GM19023 (cell line): ENCODE results near the gene PPM1H.

Experiments
- ATAC-seq: cut with Tn5 transposase; IDR thresholded peaks from one replicate; pipeline ENCODE4 v1.9.1; 2021; ENCODE audit warnings: mild to moderate bottlenecking, moderate library complexity; ENCODE audit not compliant: unreplicated experiment

The PPM1H gene

GRCh38 chr12:62802321-62802720 is 132.6 kb downstream of the PPM1H start:
- no peak for ATAC-seq

GRCh38 chr12:62801796-62802195 is 133.2 kb downstream of the PPM1H start:
- ATAC-seq: no peak

GRCh38 chr12:62800707-62801400 is 134.1 kb downstream of the PPM1H start:
- no peak for ATAC-seq

GRCh38 chr12:62799766-62800406 is 135.1 kb downstream of the PPM1H start:
- ATAC-seq: peak; percentile 62

DNA sequence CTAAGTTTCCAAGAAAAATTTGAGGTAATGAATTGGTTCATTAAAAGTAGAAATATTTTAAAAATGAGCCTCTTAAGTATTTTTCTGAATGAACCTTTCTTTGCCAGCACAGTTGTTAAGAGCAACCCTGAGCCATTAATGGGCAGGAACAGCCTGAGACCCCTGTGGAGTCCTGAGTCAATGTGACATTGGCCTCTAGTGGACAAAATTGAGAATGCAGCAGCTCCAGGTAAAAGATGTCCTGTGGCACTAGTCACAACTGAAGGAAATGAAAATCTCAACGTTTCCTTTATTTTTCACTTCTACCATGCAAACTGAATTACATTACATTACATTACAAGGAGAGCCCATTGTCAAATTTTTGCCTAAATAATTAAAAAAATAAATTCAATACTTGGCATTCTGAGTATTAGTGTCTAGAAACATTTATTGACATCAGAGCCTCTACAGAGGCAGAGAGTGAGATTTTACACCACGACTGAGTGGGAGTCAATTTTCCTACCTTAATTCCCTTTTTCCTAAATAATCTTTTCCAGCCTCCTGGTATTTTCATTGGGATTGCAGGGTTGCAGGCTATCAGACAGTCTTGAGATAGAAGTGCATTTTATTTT is 135.7 kb downstream of the PPM1H start:
- peak; percentile 73 for ATAC-seq

DNA sequence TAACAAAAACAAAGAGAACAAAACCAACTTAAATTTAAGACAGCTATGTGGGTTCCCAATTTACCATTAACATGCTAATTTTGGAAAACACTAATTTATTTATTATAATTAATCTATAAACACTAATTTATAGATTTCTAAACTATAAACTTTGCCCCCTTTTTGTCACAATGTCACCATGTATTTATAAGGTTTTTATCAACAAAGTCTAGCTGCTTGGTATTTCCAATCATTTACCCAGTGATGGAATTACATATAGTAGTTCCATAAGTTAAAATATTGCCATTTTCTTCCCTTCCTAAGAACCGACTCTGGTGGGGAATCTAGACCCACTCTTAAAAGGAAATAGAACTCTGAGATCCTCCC is 140.7 kb downstream of the PPM1H start:
- ATAC-seq: no peak

DNA sequence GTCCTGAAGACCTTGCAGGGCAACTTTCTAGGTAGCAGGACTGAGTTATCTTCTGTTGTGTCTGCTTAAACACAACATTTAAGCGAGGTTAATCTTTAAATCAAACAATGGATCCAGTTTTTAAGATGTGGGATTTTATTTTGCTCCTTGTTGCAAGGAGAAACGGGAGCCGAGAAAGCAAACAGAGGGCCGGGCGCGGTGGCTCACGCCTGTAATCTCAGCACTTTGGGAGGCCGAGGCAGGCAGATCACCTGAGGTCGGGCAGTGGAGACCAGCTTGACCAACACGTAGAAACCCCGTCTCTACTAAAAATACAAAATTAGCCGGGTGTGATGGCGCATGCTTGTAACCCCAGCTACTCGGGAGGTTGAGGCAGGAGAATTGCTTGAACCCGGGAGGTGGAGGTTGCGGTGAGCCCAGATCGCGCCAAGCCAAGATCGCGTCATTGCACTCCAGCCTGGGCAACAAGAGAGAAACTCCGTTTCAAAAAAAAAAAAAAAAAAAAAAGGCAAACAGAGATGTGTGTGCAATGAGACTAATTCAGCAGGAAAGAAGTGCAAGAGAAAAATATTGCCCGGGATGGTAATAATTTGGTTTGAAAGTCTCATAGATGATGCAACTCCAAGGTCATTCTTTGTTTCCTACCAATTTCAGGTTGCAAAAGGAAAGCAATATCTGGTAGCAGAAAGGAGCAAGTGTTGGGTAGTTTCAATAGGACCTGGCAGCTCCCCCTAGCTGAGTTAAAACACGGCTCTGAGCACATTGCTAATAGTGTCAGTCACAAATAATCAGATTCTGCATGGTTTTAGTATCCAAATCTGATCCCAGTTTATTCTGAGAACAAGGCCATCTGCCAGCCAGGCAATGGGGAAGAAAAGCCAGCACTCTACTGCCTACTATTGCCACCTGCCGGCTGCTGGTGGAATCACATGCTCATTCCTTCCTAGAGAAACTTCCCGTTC is 141.4 kb downstream of the PPM1H start:
- ATAC-seq: peak; percentile 66

DNA sequence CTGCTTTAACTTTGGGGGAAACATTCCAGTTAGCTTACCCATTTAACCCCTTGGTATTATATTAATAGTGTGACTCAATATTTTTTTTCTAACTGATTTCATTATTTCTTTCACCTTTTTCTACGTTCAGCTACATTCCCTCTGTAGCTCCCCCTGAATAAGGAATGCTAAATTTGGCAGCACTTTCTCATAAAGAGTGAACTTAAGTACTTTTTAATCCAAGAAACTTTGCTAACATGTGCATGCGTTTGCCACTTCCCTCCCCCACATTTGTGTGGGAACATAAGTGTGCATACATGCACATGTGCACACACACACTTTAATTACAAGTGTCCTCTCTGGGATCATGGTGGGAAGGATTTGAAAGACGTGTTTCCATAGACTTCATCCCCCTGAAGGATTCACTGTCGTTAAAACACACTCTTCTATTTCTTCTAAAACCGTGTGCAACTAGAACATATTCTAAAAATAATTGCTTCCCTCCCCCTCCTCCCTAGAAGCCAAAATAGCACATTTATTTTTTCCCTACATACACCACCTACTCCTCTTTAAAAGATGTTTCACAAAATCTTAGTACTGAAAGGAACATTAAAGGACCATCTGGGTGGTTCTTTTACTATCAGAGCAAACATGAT is 142.6 kb downstream of the PPM1H start:
- ATAC-seq: no peak

DNA sequence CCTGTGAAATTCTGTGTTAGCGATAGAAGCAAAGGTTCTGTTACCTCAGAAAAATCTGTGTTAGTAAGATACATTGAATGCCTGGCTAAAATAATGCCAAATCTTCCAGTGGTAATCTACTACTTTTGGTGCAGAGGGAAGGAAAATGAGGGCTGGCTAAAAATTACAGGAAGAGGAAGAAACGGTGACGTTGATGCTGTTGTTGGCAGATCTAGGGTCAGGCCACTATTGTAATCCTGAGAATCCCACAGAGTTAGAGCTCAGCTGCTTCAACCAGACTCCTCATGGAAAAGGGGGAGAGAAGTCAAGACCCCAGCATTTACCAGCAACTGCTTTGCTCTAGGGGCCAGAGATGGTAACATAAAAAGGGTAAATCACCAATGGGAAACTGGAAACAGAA is 145.1 kb downstream of the PPM1H start:
- no peak for ATAC-seq

DNA sequence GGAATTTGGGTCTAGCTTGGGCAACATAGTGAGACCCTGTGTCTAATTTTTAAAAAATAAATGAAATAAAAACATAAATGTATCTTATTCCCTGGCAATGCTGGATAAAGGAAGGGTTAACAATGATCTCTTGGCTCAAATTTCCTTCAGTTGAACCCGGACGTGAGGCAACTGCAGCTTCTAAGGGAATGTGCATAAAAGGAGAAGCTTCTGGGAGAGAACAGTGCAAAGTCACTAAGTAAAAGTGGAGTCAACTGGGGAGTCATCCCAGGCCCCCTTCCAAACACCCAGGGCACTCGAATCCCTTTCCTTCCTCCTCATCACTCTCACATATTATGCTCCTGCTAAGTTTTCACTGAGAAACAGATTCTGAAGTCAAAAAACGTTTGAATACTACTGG is 147.3 kb downstream of the PPM1H start:
- ATAC-seq: no peak

DNA sequence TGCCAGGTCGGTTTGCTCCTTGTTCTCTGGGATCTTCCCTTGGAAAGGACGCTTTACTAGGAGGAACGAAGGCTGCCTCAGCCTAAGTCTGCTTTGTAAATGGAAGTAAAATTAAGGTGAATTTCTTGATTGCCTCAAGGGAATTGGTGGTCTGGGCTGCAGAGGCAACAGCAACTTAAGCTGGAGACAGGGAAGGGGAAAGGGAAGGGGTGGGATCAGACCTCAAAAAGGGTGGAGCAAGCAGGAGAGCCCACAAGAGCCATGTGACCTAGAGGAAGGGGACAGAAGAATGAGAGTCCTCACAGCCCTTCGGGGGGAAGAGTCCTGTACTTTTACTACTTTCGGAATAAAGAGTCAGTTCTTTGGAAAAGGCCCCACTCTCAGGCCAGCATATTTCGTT is 147.9 kb downstream of the PPM1H start:
- ATAC-seq: no peak

DNA sequence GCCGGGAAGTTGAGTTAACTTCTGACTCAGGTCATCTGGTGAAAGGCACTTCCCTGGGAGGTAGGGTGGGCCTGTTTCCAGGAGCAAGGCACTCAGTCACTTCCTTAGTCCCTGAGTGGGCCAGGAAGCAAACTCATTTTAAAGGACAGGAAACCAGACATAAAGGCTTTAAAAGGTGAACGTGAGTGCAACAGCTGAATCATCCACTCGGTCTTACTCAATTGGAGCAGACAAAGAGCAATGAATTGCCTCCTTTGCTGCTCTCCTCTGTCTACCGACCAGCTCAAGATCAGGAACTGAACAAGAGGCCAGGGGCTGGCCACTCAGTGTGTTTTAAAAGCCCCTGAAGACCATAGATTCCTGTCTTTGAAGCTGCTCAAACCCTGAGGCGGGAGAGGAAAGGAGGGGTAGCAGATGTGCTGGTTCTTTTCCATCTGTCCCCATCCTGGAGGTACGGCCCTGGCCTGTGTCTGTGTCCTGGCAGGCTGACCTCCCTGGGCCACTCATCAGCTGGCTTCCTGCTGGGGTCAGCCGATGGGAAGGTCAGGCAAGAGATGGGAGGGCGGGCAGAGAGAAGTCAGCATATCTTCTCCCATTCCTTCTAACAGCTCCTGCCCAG is 148.9 kb downstream of the PPM1H start:
- ATAC-seq: no peak

GRCh38 chr12:62784576-62784975 is 150.4 kb downstream of the PPM1H start:
- no peak for ATAC-seq

GRCh38 chr12:62783881-62784280 is 151.1 kb downstream of the PPM1H start:
- ATAC-seq: no peak

DNA sequence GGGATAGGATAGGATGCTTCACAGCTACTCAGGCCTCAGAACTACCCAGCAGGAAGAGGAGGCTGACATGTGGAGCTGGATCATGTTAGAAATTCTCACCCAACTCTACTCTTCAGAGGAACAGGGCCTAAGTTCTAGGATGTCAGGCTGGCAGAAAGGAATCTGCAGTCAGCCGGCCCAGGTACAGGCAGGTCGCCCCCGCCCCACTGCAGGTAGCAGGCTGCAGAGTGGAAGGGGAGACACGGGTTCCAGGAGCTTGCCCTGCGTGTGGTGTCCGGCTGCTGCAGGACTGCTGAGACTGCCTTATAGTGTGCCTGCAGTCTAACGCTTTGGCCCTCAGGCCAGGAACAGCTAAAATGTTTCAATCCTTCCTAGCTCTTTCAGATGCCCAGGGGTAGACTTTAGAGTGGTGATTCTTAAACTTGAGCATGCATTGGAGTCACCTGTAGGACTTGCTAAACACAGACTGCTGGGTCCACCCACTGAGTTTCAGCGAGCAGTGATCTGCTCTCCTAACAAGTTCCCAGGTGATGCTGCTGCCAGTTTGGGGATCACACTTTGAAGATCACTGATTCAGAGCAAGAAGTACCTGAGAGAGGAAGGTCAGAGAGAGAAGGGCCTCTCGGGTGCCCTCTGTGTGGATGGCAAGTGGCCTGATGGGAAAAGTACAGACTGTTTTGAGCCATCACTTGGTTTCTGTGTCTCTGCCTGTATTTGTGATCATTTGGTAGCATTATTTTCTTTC is 153.6 kb downstream of the PPM1H start:
- ATAC-seq: no peak

GRCh38 chr12:62779488-62779887 is 155.5 kb downstream of the PPM1H start:
- ATAC-seq: no peak

DNA sequence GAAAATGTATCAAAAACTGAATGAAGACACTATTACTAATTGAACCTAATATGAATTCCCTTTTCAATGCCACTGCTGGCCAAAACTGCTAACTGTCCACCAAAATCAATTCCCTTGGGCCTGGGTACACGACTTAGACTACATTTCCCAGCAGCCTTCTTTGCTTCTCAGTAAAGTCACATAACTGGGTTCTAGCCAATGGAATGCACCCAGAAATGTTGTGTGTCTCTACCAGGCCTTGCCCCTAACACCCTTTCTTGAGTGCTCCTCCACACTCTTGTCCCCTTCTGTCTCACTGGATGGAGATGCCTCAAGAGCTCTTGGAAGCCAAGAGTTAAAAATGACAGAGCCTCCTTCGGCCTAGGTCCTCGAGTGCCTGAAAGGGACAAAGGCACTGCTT is 156.8 kb downstream of the PPM1H start:
- ATAC-seq: no peak

DNA sequence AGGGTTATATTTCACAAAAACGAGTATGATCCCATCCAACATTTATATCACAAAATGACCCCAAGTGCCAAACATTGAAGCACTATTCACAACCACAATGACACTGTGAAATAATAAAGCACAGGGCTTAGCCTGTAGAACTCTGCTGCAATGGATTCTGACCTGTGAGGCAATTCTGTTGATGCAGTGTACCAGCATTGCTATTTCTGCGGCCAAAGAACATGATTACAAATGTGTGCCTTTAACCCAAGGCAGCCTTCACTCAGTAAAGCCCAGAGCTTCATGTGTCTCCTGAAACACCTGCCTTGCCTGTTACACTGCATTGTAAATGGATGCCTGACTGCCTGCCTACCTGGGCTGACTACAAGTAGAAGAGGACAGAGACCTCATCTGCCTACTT is 158.0 kb downstream of the PPM1H start:
- ATAC-seq: no peak

DNA sequence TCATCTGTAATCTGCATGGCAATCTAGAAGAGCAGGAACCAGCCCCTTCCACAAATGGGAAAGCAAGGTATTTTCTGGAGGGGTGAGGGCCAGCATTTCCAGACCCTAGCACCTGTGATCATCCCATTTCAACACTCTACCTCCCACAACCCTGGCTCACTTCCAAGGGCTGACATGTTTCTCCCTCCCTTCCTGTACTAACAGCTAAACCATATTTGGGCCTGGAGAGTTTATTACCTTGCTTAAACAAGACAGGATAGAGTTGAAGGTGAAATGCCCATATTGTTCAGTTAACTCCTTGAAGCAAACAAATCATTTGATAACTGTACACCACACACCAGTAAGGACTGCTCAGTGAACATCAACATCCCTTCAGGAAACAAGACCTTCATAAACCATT is 158.4 kb downstream of the PPM1H start:
- ATAC-seq: no peak

DNA sequence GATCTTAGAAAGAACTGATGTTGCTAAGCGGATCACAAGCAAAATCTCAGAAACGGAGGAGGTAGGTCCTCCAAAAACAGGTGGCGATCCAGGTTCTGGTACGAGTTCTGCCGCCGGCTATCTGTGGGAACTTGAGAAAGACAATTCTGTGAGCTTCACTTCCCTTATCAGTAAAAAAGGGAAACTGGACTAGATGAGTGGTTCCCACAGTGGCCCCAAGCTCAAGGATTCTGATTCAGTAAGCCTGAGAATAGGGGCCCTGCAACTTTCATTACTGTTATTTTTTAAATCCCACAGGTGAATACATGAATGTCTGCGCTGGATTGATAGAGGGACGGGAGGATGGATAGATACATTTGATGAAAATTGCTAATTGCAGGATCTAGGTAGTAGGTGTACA is 160.2 kb downstream of the PPM1H start:
- ATAC-seq: no peak
